ENCODE measurements around the gene HECW1. TPM values are rescaled to one million over a fixed set of nuclear protein-coding genes. Genes with fewer than 3 reads are reported as not detected.

HECW1 gene
- total RNA-seq, 2 experiments from 2014 or later: not detected

GRCh38 chr7:43325595-43325994 is 213.1 kb downstream of the HECW1 start:
- H3K4me1 Mint-ChIP-seq (ENCODE audit: low read depth): no peaks in the 10 kb centered on the region
- POLR2A ChIA-PET: no interaction called here
- H3K27ac Mint-ChIP-seq: no peak overlapping the region
- no peak for TF ChIP-seq CTCF (IDR thresholded peaks at IDR 0.05)
- no peak overlapping the region for H3K4me3 Mint-ChIP-seq
- intact Hi-C loops (cut with micrococcal nuclease): no loop called here
- ATAC-seq (no peak), DNase-seq (no peak)
- H3K36me3 Mint-ChIP-seq (ENCODE audit: low read depth): no peaks in the 10 kb centered on the region
- H3K27me3 Mint-ChIP-seq: peaks cover 3% of the 10 kb centered on the region
- CTCF ChIA-PET: no interaction called here
- H3K9me3 Mint-ChIP-seq: no peaks in the 10 kb centered on the region

- no peak for TF ChIP-seq CTCF (IDR thresholded peaks at IDR 0.05)
These were observed 215.9 kb downstream of the HECW1 start for GRCh38 chr7:43328336-43328735.

GRCh38 chr7:43328785-43329380 is 216.4 kb downstream of the HECW1 start:
- Mint-ChIP-seq H3K9me3 (no peaks in the 10 kb centered on the region), H3K4me1 (ENCODE audit: low read depth) (no peaks in the 10 kb centered on the region), H3K27me3 (no peaks in the 10 kb centered on the region), H3K36me3 (ENCODE audit: low read depth) (no peaks in the 10 kb centered on the region), H3K27ac (no peak overlapping the region), H3K4me3 (no peak overlapping the region)
- POLR2A ChIA-PET: no interaction called here
- ATAC-seq: no peak
- DNase-seq: no peak
- intact Hi-C loops (cut with micrococcal nuclease): no loop called here
- no peak for TF ChIP-seq CTCF (IDR thresholded peaks at IDR 0.05)
- CTCF ChIA-PET: no interaction called here

More at GRCh38 chr7:43328336-43328735, 215.9 kb downstream of the HECW1 start:
- no peak overlapping the region for H3K27ac Mint-ChIP-seq
- no peaks in the 10 kb centered on the region for H3K27me3 Mint-ChIP-seq
- H3K9me3 Mint-ChIP-seq: no peaks in the 10 kb centered on the region
- no peak for ATAC-seq
- no peak for DNase-seq
- intact Hi-C loops (cut with micrococcal nuclease): no loop called here
- no peaks in the 10 kb centered on the region for H3K4me1 Mint-ChIP-seq (ENCODE audit: low read depth)
- no peaks in the 10 kb centered on the region for H3K36me3 Mint-ChIP-seq (ENCODE audit: low read depth)
- no peak overlapping the region for H3K4me3 Mint-ChIP-seq
- ChIA-PET POLR2A (no interaction called here), CTCF (interaction anchor here (0.9 kb wide), 1 partner anchor 10 kb away, joined by 4 read pairs; no protein-coding TSS in a partner anchor)

GRCh38 chr7:43332193-43332796 is 219.8 kb downstream of the HECW1 start:
- DNase-seq: no peak
- intact Hi-C loops (cut with micrococcal nuclease): no loop called here
- no peak overlapping the region for H3K27ac Mint-ChIP-seq
- ChIA-PET CTCF (no interaction called here), POLR2A (no interaction called here)
- ATAC-seq: no peak
- H3K4me1 Mint-ChIP-seq (ENCODE audit: low read depth): no peaks in the 10 kb centered on the region
- H3K27me3 Mint-ChIP-seq: no peaks in the 10 kb centered on the region
- H3K9me3 Mint-ChIP-seq: no peaks in the 10 kb centered on the region
- TF ChIP-seq CTCF (IDR thresholded peaks at IDR 0.05): no peak
- H3K4me3 Mint-ChIP-seq: no peak overlapping the region
- H3K36me3 Mint-ChIP-seq (ENCODE audit: low read depth): no peaks in the 10 kb centered on the region

- ChIA-PET POLR2A (no interaction called here), CTCF (no interaction called here)
- ATAC-seq (no peak), DNase-seq (no peak)
- H3K9me3 Mint-ChIP-seq: no peaks in the 10 kb centered on the region
- no peak overlapping the region for H3K27ac Mint-ChIP-seq
- no peak for TF ChIP-seq CTCF (IDR thresholded peaks at IDR 0.05)
- intact Hi-C loops (cut with micrococcal nuclease): no loop called here
- peaks cover 7% of the 10 kb centered on the region for H3K27me3 Mint-ChIP-seq
- no peak overlapping the region for H3K4me3 Mint-ChIP-seq
- no peaks in the 10 kb centered on the region for H3K36me3 Mint-ChIP-seq (ENCODE audit: low read depth)
- H3K4me1 Mint-ChIP-seq (ENCODE audit: low read depth): no peaks in the 10 kb centered on the region
These were observed 224.7 kb downstream of the HECW1 start for GRCh38 chr7:43337191-43337590.

All from activated CD8-positive, alpha-beta T cell treated with anti-CD3 and anti-CD28 coated beads for 36 hours (primary cell).